ENCODE data around the gene LRRC23. TPM values are rescaled to one million over a fixed set of nuclear protein-coding genes. Genes with fewer than 3 reads are reported as not detected.
A peak's percentile ranks its signal among the peaks of the same experiment; 100 is the strongest.
"Not testable (repeated sequence)": the region's sequence is repeated elsewhere in the genome, so short reads cannot be mapped to it uniquely, and the experiment has no call there.

Gene LRRC23
- polyA plus RNA-seq, 1 donor: 9.3 TPM

- no peak for DNase-seq
Measured at GRCh38 chr12:6902448-6902847, 2.2 kb upstream of the LRRC23 start.

GRCh38 chr12:6903722-6904121 is 900 bp upstream of the LRRC23 start:
- DNase-seq: no peak

GRCh38 chr12:6905414-6906040 is 905 bp downstream of the LRRC23 start:
- DNase-seq: no peak

- DNase-seq: not testable (repeated sequence)
Measured at GRCh38 chr12:6908141-6908540, 3.5 kb downstream of the LRRC23 start.

GRCh38 chr12:6909421-6910145 is 5.0 kb downstream of the LRRC23 start:
- no peak for DNase-seq

GRCh38 chr12:6912164-6912935 is 7.7 kb downstream of the LRRC23 start:
- no peak for DNase-seq

- DNase-seq: no peak
Measured at GRCh38 chr12:6914246-6914946, 9.8 kb downstream of the LRRC23 start, which contains the start of gene ENO2. Gene ENO2 (plus strand): TSS chr12:6914580. CDS start chr12:6915833, 1,253 bp downstream.

GRCh38 chr12:6914947-6915788 is 10.5 kb downstream of the LRRC23 start:
- no peak for DNase-seq

GRCh38 chr12:6915789-6916285 is 11.2 kb downstream of the LRRC23 start:
- no peak for DNase-seq

GRCh38 chr12:6916426-6917200 is 12.0 kb downstream of the LRRC23 start:
- DNase-seq: no peak

- DNase-seq: no peak
Measured at GRCh38 chr12:6917491-6918231, 13.0 kb downstream of the LRRC23 start.

GRCh38 chr12:6919588-6919987 is 15.0 kb downstream of the LRRC23 start:
- DNase-seq: no peak

GRCh38 chr12:6921539-6921938 is 16.9 kb downstream of the LRRC23 start:
- DNase-seq: no peak

GRCh38 chr12:6921996-6922946 is 17.6 kb downstream of the LRRC23 start:
- no peak for DNase-seq

- no peak for DNase-seq
Measured at GRCh38 chr12:6923003-6923732, 18.5 kb downstream of the LRRC23 start.

- no peak for DNase-seq
Measured at GRCh38 chr12:6923851-6924250, 19.2 kb downstream of the LRRC23 start.

- DNase-seq: no peak
Measured at GRCh38 chr12:6925239-6925539, 20.6 kb downstream of the LRRC23 start.

GRCh38 chr12:6925540-6926279 is 21.1 kb downstream of the LRRC23 start:
- peak; percentile 84 for DNase-seq

All from hindlimb muscle (tissue), 1 donor.